GM18526 (cell line): Measurements from ENCODE around the gene PLA2G12A.

Experiments
- POLR2A ChIP-seq: IDR thresholded peaks from 3 replicates; pipeline ENCODE4 v1.6.1; 2011; ENCODE audit not compliant: insufficient read length; ENCODE audit errors: extremely low read depth

Gene PLA2G12A

GRCh38 chr4:109738104-109738872 lies 8.4 kb upstream of the PLA2G12A start:
- TF ChIP-seq POLR2A = no peak

- TF ChIP-seq POLR2A = no peak
These were observed 5.9 kb upstream of the PLA2G12A start for GRCh38 chr4:109735566-109736365.

GRCh38 chr4:109733728-109734127 lies 3.9 kb upstream of the PLA2G12A start:
- TF ChIP-seq POLR2A = no peak

GRCh38 chr4:109730619-109731545 lies 1.0 kb upstream of the PLA2G12A start:
- TF ChIP-seq POLR2A = no peak

GRCh38 chr4:109729117-109729717 lies 653 bp downstream of the PLA2G12A start:
- no peak for TF ChIP-seq POLR2A

GRCh38 chr4:109728385-109728784 lies 1.5 kb downstream of the PLA2G12A start:
- no peak for TF ChIP-seq POLR2A

GRCh38 chr4:109723110-109723509 lies 6.8 kb downstream of the PLA2G12A start:
- TF ChIP-seq POLR2A = no peak

GRCh38 chr4:109722357-109722756 lies 7.5 kb downstream of the PLA2G12A start:
- TF ChIP-seq POLR2A = no peak

GRCh38 chr4:109721033-109721432 lies 8.8 kb downstream of the PLA2G12A start:
- TF ChIP-seq POLR2A = no peak

GRCh38 chr4:109719604-109720003 lies 10.3 kb downstream of the PLA2G12A start:
- no peak for TF ChIP-seq POLR2A

GRCh38 chr4:109718759-109719158 lies 11.1 kb downstream of the PLA2G12A start:
- no peak for TF ChIP-seq POLR2A

- TF ChIP-seq POLR2A = no peak
These were observed 16.4 kb downstream of the PLA2G12A start for GRCh38 chr4:109713500-109713899.

GRCh38 chr4:109708990-109709389 lies 20.9 kb downstream of the PLA2G12A start:
- no peak for TF ChIP-seq POLR2A

GRCh38 chr4:109708435-109708834 lies 21.4 kb downstream of the PLA2G12A start:
- no peak for TF ChIP-seq POLR2A
